T-helper 2 cell treated with Interferon-gamma antibody and Interleukin-4, amounts not matched to agents 100 ng/mL and 5 ng/mL, for 36 hours (primary cell): ENCODE results near the gene MBNL1. TPM values are rescaled to one million over a fixed set of nuclear protein-coding genes. Genes with fewer than 3 reads are reported as not detected.

Source experiments
- intact Hi-C: fragments of 100-400 bp; cut with micrococcal nuclease; formaldehyde crosslinking; loops from one replicate; pipeline ENCODE4 v1.15.1; 2023
- total RNA-seq: library from RNA; stranded (reverse); gene quantifications from 2 replicates; pipeline ENCODE4 v1.2.3, GENCODE V29; 2022

The MBNL1 gene
- total RNA-seq, 1 donor from 2014 or later: 396 TPM

DNA sequence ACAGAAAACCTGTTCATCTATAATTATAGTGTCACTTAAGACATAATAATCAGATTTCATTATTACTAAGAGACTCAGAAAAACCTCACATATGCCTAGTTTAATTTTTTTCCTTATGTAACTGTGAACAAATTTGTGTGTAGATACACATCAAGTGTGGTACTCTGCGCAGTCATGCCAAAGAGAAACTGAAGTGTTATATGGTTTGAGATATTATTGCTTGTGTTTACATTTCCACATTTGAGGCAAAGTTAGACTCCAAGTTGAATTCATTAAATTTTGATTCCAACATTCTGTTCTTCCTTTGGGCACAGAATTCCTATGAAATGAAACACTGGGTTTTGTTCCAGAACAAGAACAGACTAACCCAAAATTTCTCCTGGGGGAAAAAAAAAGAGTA lies 2.2 kb downstream of the MBNL1 start:
- intact Hi-C loops: loop anchor here (1.0 to 5.0 kb wide), 3 partner anchors 14 to 1069 kb away; partner anchors contain the start of gene GPR171

GRCh38 chr3:152271501-152272236 lies 2.9 kb downstream of the MBNL1 start:
- intact Hi-C loops: loop anchor here (2.0 to 5.0 kb wide), 2 partner anchors 13 to 1069 kb away; partner anchors contain the start of gene GPR171

- intact Hi-C loops: loop anchor here (1.0 to 5.0 kb wide), 2 partner anchors 8 to 1071 kb away; partner anchors contain the start of gene GPR171
These were observed 4.1 kb downstream of the MBNL1 start for GRCh38 chr3:152272771-152273242.

GRCh38 chr3:152276681-152277080 lies 8.0 kb downstream of the MBNL1 start:
- intact Hi-C loops: loop anchor here (5.0 kb wide), 1 partner anchor 166 kb away; no protein-coding TSS in a partner anchor

- intact Hi-C loops: loop anchor here (5.0 kb wide), 1 partner anchor 165 kb away; no protein-coding TSS in a partner anchor
These were observed 8.5 kb downstream of the MBNL1 start for GRCh38 chr3:152277198-152277597.

- intact Hi-C loops: loop anchor here (5.0 kb wide), 1 partner anchor 163 kb away; no protein-coding TSS in a partner anchor
These were observed 10.2 kb downstream of the MBNL1 start for GRCh38 chr3:152278756-152279427.

DNA sequence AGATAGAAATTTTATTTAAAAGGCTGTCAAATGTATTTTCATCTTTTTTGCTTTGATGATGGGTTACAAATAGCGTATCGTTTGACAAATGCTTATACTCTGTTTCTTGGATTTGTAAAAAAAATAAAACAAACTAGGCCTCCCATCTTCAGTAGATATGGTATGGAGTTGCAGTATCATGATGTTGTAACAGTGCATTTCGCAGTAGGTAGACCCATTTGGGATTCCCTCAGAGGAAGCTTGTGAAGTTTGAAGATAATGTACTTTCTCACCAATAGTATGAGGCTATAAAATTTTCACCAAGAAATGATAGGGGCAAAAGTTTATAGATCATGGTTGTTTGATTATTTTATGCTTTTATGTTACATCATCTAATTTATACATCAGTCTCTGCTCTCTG lies 10.8 kb downstream of the MBNL1 start:
- intact Hi-C loops: loop anchor here (5.0 kb wide), 1 partner anchor 163 kb away; no protein-coding TSS in a partner anchor

- intact Hi-C loops: no loop called here
These were observed 11.8 kb downstream of the MBNL1 start for GRCh38 chr3:152280539-152280938.

GRCh38 chr3:152281133-152281713 lies 12.5 kb downstream of the MBNL1 start:
- intact Hi-C loops: loop anchor here (1.0 kb wide), 1 partner anchor 8 kb away; no protein-coding TSS in a partner anchor

DNA sequence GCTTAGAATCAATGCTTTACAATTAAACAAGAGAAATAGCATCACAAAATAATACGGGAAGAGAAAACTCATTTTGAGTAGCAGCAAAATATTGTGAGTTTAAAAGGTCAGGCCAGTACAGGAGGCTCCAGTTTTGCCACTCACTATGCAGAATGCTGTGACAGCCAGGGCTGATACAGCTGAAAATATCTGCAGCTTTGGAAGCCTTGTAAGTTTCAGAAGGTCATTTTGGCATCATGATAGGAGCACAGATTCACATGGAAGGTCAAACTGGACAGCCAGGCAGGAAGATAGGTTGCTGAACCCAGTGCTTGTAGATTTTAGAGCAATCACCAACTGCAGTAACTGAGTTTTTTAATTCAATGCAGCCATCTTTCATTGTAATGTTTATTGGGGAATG lies 14.1 kb downstream of the MBNL1 start:
- intact Hi-C loops: no loop called here

DNA sequence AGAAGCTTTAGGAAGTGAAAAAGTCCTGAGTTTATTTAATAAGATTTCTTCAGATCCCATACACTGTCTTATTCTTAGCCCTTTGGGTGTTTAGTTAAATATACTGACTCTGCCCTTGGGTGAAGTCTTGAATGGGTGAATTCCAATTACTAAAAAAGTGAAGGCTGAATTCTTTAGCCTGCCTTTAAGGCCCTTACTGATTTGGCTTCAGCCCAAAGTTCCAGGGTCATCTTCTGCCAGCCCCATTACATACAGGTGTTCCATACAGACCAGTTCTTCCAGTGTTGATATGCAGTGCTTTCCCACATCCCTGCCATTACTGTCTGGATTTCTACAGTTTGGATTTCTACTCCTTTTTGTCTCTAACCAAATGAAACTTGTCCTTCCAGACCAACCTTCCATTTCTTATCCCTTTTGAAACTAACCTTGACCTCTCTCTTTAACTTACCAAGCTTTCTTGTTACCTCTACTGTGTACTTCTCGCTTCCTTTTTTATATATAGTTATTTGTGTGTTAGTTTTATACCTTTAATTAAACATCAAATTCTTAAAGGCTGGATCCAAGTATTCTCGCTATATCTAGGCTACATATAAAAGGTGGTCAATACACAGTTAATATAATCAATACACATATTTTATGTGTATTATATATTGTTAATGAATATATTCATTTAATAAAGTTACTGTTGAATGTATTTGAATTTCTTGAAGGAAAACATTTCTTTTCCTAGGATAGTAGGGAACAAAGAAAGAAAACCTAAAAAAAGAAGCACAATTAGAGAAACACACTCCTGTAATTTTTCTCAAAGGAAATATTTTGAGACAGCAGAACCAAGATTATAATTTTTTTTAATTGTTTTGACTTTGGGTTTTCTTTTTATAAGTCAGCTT lies 15.0 kb downstream of the MBNL1 start:
- intact Hi-C loops: loop anchor here (2.0 kb wide), 2 partner anchors 13 to 15 kb away; no protein-coding TSS in a partner anchor

- intact Hi-C loops: loop anchor here (2.0 kb wide), 2 partner anchors 14 kb away; no protein-coding TSS in a partner anchor
These were observed 16.2 kb downstream of the MBNL1 start for GRCh38 chr3:152284906-152285305.

DNA sequence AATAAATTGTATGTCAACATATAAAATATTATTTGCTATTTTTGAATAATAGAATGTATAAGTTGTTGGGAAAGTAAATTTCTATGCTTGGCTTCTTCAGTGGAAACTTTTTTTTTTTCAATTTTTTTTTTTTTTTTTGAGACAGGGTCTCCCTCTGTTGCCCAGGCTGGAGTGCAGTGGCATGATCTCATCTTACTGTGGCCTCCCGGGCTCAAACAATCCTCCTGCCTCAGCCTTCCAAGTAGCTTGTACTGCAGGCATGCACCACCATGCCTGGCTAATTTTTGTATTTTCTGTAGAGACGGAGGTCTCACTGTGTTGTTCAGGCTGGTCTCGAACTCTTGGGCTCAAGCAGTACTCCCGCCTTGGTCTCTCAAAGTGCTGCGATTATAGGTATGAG lies 16.8 kb downstream of the MBNL1 start:
- intact Hi-C loops: loop anchor here (2.0 kb wide), 2 partner anchors 13 to 15 kb away; no protein-coding TSS in a partner anchor

- intact Hi-C loops: no loop called here
These were observed 19.3 kb downstream of the MBNL1 start for GRCh38 chr3:152287898-152288576.

DNA sequence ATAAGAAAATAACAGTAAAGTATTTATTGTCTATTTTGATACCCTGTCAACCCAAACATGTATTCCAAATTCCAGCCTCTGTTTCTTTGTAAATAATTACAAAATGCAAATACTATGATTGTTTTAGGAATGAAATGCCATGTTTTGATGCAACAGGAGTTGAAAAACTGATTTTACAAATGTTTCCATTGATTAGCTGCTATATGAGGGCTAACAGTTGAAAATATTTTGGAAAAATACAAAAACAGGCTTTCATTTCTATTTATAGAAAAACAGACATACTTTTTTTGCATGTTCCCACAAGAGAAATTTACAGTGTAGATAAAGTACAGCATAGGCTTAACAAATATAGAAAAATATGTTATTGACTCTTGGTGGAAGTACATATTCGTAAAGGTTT lies 20.0 kb downstream of the MBNL1 start:
- intact Hi-C loops: no loop called here

GRCh38 chr3:152289708-152290107 lies 21.0 kb downstream of the MBNL1 start:
- intact Hi-C loops: no loop called here

GRCh38 chr3:152290374-152290773 lies 21.6 kb downstream of the MBNL1 start:
- intact Hi-C loops: no loop called here

DNA sequence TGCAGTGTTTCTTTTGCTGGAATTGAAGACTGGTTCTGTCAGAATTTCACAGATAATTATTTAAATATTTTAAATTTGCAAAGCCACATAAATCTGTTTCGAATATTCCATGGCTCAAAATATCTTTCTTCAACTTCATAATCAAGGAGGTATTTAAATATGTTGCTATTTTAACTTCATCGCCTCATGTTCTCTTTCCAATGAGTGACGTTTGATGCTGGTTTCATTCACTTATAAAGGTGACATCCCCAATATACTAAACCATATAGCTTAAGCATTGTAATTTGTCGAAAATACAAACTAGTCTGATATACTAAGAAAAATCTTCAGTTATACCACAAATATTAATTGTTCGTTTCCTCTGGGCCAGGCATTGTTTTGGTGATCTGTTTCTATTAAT lies 22.5 kb downstream of the MBNL1 start:
- intact Hi-C loops: no loop called here

DNA sequence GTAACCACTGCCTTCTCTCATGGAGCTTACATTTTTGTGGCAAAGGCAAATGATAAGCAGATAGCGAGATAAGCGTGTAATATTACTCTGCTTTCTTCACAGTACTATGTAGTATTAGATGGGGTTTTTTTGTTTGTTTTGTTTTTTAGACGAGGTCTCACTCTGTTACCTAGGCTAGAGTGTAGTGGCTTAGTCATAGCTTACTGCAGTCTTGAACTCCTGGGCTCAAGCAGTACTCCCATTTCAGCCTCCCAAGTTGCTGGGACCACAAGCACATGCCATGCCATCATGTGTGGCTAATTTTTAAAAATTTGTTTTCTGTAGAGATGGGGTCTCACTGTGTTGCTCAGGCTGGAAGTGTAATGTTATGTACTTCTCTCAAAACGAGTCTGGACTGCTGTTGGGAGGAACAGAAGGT lies 22.9 kb downstream of the MBNL1 start:
- intact Hi-C loops: no loop called here

GRCh38 chr3:152292366-152292765 lies 23.6 kb downstream of the MBNL1 start:
- intact Hi-C loops: no loop called here
